Activated CD4-positive, CD25-positive, alpha-beta regulatory T cell treated with anti-CD3 and anti-CD28 coated beads, Interleukin-2, amount 50 U/mL, for 24 hours (primary cell): Measurements from ENCODE around the gene FNDC3B.

ENCODE experiments used
- ATAC-seq, 2 donors: fragments of 150-1000 bp; cut with Tn5 transposase; one replicate each; pipeline ENCODE4 v1.10.0; 2021; ENCODE audit warnings: mild to moderate bottlenecking in 1 of 2, moderate library complexity in 1 of 2

The FNDC3B gene

DNA sequence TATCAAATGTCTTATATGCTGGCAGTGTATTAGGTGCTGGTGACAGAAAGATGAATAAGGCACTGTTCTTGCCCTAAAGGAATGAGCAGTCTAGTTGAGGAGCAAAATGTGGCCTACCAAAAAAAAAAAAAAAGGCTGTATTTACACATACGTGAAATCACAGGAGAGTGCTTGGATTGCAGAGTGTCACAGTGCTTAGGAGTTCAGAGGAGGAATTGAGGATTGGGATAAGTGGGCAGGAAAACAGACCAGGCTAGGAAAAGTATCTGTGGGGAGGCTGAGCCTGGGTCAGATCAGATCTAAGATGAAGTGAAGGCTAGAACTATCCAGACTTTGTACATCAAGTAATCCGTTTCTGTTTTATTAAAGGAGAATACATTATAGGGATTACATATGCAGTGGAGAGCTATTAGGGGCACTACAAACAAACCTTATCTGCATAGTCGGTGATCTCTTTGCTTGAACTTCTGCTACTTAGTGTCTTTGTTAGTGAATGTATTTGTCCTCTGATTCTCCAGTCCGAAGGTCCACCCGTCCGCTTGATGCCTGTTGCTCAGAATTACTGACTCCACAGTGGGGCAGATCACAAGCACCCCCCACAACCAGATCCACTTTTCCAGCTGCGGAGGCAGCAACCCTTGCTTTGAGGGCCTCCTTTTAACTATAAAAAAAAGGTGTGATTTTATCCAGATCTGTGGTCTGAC is 80.0 kb downstream of the FNDC3B start:
- ATAC-seq = no peak

- no peak for ATAC-seq
Measured at GRCh38 chr3:172120912-172121311, 81.5 kb downstream of the FNDC3B start.

DNA sequence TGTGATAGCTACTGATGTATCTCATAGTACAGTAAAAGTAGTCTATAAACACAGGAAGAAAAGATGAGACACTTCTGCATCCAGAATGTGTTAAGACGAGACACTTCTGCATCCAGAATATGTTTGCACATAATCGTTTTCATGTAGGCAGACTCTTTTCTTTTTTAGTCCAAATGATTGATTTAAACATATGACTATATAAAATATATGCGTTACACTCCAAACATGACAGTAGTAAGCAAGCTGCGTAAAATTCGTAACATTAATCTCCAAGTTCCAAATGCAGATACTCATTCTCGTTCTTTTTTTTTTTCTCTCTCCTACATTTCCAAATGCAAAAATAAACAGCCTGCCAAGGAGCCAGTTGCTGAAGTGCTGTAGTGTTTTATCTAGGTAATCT is 82.6 kb downstream of the FNDC3B start:
- no peak for ATAC-seq

GRCh38 chr3:172124271-172124670 is 84.9 kb downstream of the FNDC3B start:
- no peak for ATAC-seq

DNA sequence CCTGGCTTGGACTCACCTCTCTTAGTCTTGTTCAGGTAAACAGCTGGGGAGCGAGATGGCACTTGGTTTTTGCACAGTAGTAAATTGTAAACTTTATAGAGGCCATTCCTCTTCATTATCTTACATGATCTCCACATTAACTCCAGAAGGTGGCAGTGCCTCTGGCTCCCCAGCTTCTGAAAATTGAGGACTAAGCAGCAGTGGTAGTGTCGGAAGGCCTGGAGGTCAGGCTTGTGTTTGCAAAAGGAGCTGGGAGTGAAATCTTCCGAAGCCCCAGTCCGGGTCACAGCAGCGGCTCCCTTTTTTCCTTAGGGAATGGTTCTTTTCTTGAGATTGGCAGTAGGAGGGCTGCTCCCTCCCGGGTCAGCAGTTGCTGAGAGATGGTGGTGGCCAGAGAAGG is 85.7 kb downstream of the FNDC3B start:
- no peak for ATAC-seq

DNA sequence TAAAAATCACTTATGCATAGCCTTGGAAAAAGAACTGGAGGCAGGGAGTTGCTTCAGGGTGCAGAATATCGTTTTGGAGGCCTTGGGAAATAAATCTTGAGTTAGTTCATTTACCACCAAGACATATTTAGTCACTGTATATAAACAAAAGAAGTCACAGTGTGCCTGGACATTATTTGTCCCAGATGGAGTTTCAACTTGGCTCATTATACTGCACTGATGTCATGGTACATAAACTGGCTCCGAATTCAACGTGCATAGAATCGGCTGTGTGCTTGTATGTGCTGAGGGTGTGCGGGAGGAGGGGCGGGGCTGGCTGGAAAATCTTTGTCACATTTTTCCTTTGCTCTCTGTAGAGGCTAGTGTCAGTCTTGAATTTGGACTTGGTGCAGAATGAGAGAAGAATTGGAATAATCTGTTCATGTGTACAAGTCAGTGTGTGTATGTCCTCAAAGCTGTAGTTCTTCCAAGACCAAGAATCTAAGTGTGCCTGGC is 86.6 kb downstream of the FNDC3B start:
- ATAC-seq = no peak

- ATAC-seq = no peak
Measured at GRCh38 chr3:172126741-172127140, 87.4 kb downstream of the FNDC3B start.

DNA sequence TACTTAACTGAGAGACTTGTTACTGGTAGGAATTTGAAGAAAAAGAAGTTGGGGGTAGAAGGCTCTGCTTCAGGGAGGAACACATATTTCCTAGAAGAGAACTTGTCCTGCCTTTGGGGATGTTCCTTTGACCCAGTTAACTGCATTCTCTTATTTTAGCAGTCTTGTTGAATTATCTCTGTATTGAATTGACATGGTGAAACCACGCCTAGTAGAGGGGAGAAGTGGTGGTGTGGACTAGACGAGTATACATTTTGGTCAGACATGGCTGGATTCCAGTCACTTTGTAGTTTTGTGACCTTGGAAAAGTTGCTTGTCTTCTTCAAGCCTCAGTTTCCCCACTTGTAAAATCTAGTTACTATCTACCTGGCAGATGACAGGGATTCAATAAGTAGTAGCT is 87.8 kb downstream of the FNDC3B start:
- ATAC-seq = no peak

- no peak for ATAC-seq
Measured at GRCh38 chr3:172127929-172128580, 88.7 kb downstream of the FNDC3B start.

DNA sequence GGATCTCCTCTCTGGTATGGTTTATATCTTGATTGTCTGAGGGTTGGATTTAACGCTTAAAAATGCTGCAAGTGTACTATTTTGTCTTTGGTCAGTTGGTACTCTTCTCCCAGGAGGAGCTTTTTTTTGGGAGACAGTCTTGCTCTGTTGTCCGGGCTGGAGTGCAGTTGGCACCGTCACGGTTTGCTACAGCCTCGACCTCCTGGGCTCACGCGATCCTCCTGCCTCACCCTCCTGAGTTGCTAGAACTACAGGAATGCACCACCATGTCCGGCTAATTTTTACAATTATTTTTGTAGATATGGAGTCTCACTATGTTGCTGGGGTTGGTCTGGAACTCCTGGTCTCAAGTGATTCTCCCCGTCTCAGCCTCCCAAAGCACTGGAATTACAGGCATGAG is 89.5 kb downstream of the FNDC3B start:
- no peak for ATAC-seq

GRCh38 chr3:172129498-172129849 is 90.1 kb downstream of the FNDC3B start:
- ATAC-seq = no peak

DNA sequence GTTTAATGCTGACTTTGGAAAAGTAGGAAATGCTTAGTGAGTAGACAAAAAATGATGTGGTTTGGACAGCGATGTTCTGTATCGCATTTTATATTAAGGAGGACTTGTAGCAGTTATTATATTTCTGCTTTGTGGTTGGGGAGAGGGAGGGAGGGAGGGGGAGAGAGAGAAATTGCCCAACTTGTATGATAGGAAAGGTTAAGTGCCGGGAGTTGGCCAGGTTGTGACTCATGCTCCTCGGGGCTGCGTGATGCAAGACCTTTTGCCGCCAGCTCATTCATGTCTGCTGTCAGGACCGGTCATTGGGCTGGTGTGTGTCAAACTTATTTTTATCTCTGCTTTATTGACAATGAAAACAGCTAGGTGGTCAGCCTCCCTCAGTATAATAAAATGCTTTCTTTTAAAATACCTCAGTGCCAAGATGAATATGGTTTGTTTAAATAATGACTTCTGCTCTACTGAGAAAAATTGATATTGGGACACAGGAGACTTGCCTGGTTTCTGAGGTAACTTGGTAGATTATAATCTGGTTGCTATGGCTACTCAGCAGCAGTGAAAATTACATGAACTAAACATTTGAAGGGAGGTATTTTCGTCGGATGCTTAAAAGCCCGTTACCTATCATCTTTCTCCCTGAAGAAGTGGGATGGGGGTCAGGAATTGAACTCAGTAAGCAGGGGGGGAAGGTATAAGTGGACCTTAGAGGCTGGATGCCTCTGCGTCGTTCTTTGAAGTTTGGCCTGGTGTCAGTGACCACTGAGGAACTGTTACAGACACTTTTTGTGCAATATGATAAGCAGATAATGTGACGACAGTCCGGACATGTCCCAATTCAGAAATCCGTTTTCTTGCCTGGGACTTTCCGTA is 90.7 kb downstream of the FNDC3B start:
- ATAC-seq = peak; percentile 73 to 83

- no peak for ATAC-seq
Measured at GRCh38 chr3:172130717-172131050, 91.3 kb downstream of the FNDC3B start.

GRCh38 chr3:172131746-172132145 is 92.4 kb downstream of the FNDC3B start:
- no peak for ATAC-seq

- peak in 1 of 2 donors; percentile 33 for ATAC-seq
Measured at GRCh38 chr3:172132159-172132586, 92.8 kb downstream of the FNDC3B start.

DNA sequence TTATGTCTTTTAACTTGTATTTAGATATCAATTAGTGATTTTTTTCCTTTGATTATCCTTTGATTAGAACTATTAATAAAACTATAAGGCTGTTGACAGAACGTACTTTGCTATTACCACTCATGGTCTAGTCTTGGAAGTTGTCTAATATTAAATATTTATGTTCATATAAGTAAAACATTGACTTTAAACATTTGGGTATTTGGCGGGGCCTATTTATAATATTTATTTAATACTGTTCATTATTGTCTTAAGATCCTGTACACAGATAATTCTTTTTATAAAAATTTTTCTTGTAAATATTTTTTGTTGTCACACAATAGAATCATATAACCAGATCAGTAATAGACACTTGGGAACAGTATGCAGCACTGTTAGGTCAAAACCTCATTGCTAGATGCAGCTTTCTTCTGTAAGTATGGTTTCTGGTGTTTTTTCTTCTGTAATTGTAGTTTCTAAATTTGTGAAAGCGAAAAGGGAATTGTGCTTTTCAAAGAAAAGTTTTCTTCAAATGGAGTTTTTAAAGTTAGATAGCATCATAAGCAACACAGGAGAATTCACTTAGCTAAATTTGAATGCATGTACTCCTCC is 93.4 kb downstream of the FNDC3B start:
- ATAC-seq = no peak

GRCh38 chr3:172133838-172134237 is 94.5 kb downstream of the FNDC3B start:
- no peak for ATAC-seq

- peak in 1 of 2 donors; percentile 22 for ATAC-seq
Measured at GRCh38 chr3:172134352-172134751, 95.0 kb downstream of the FNDC3B start.

- ATAC-seq = no peak
Measured at GRCh38 chr3:172135185-172135584, 95.8 kb downstream of the FNDC3B start.

GRCh38 chr3:172135820-172136219 is 96.4 kb downstream of the FNDC3B start:
- no peak for ATAC-seq

DNA sequence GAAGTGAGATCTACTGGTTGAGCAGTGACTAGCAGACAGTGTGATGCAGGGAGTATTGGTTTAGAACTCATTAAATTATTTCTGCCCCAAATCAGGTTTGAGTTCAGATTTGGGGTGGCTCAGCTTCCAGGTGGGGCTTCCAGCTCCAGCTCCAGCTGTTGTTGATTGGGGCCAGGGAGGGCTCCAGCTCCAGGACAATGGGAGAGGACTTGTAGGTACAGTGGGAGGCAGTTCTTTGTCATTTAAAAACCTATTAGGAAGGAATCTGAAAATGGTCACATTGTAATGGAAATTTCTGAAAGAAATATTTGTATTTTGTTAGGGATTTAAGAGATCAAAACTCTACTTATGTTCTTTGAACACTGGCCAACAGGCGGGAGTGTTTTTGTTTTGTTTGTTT is 97.0 kb downstream of the FNDC3B start:
- ATAC-seq = no peak

DNA sequence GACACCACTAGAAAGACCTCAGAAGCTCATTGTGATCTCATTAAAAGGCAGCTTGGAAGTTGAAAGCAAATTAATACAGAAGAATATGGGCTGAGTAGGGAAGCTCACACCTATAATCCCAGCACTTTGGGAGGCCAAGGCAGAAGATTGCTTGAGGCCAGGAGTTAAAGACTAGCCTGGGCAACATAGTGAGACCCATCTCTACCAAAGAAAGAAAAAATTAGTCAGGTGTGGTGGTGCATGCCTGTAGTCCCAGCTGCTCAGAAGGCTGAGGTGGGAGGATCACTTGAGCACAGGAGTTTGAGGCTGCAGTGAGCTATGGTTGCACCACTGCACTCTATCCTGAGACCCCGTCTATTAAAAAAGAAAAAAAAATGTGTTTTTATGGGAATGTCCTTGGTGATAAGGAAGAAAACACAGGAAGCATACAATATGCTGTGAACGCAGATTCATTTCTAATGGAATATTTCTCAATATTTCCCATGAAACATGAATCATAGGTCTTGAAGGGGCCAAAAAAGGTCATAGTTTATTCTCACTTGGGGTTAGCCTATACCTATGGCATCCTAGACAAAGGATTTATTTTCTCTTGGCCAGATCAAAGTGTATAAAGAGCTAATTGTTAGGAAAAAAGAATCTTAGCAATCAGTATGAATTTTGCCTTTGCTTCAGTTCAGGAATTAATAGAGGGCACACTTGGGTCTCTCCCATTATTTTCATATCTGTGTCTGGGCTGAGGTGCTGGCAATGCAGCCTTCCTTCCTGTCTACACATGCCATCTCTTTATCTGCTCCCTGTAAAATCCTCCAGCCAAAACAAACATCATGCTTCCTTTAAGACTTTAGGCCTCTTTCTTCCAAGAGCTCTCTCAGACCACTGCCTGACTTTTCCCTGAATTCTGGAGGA is 98.2 kb downstream of the FNDC3B start:
- no peak for ATAC-seq
